Type B pancreatic cell (in vitro differentiated cells): ENCODE results near the gene RAI1. TPM values are rescaled to one million over a fixed set of nuclear protein-coding genes. Genes with fewer than 3 reads are reported as not detected.

Experiments used
- DNase-seq: peaks from one replicate; pipeline ENCODE4 v3.0.0; 2021; ENCODE audit warnings: mixed read lengths; ENCODE audit not compliant: unreplicated experiment; ENCODE audit errors: extremely low spot score
- H3K27ac Mint-ChIP-seq: 2 replicates; pipeline ENCODE4 v1.8.0; 2021; ENCODE audit warnings: mild to moderate bottlenecking, mixed read lengths
- H3K27me3 Mint-ChIP-seq: 2 replicates; pipeline ENCODE4 v1.8.0; 2021; ENCODE audit warnings: mixed read lengths
- H3K36me3 Mint-ChIP-seq: 2 replicates; pipeline ENCODE4 v1.8.0; 2021; ENCODE audit warnings: mixed read lengths
- H3K4me1 Mint-ChIP-seq: one replicate; pipeline ENCODE4 v1.8.0; 2021; ENCODE audit warnings: mixed read lengths; ENCODE audit not compliant: unreplicated experiment
- H3K4me3 Mint-ChIP-seq: 2 replicates; pipeline ENCODE4 v1.8.0; 2021; ENCODE audit warnings: mild to moderate bottlenecking, mixed read lengths
- H3K9me3 Mint-ChIP-seq: 2 replicates; pipeline ENCODE4 v1.8.0; 2021; ENCODE audit warnings: mixed read lengths
- total RNA-seq: library from RNA; stranded (reverse); gene quantifications from 2 replicates; pipeline ENCODE4 v1.2.1, GENCODE V29; 2021; ENCODE audit warnings: low replicate concordance
- TF ChIP-seq, protein P1 (sequence below): fragments of 200-600 bp; sonication (generic); conservative IDR thresholded peaks from 2 replicates; pipeline ENCODE4 v1.5.0; 2021; ENCODE audit warnings: antibody characterized with exemption, mild to moderate bottlenecking

RAI1 gene
- total RNA-seq, 1 donor from 2014 or later = 61.1 TPM

DNA sequence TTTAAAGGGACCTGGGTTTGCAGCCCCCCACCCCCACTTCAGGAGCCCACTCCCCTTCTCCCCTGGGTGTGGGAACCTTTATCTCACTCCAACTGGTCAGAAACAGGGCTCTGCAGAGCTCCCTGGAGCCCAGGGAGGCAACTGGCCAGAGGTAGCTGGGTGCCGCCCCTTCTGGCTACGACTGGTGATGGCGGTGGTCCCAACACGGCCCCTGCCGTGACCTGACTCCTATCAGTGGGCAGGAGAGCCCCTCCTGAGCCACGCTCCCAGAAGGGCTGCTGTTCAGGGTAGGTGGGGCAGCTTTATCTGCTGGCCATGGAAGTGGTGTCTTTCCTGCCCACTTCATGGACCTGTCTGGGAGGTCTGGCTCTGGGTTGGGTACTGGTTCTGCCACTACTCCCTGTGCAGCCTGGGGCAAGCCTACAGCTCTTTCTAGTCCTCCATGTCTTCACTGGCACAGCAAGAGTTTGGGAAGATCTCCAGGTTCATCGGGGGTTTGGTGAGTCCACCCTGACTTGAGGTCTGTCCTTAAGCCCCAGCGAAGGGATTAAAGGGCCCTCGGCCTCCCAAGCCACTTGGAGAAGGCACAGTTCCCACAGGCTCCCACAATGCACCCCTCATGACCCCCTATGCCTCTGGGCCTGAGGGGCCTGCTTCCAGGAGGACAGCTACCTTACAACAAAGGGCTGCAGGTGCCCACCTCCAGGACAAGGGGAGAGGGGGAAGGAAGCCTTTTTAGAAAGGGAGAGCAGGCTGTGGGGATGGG is 161.0 kb downstream of the RAI1 start:
- Mint-ChIP-seq H3K9me3 (no peaks in the 10 kb centered on the region), H3K27me3 (no peaks in the 10 kb centered on the region), H3K4me3 (no peak overlapping the region), H3K36me3 (no peaks in the 10 kb centered on the region), H3K4me1 (peaks cover 34% of the 10 kb centered on the region), H3K27ac (peak overlapping the region; percentile 95)
- TF ChIP-seq, protein P1, sequence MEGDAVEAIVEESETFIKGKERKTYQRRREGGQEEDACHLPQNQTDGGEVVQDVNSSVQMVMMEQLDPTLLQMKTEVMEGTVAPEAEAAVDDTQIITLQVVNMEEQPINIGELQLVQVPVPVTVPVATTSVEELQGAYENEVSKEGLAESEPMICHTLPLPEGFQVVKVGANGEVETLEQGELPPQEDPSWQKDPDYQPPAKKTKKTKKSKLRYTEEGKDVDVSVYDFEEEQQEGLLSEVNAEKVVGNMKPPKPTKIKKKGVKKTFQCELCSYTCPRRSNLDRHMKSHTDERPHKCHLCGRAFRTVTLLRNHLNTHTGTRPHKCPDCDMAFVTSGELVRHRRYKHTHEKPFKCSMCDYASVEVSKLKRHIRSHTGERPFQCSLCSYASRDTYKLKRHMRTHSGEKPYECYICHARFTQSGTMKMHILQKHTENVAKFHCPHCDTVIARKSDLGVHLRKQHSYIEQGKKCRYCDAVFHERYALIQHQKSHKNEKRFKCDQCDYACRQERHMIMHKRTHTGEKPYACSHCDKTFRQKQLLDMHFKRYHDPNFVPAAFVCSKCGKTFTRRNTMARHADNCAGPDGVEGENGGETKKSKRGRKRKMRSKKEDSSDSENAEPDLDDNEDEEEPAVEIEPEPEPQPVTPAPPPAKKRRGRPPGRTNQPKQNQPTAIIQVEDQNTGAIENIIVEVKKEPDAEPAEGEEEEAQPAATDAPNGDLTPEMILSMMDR = no peak
- no peak for DNase-seq

DNA sequence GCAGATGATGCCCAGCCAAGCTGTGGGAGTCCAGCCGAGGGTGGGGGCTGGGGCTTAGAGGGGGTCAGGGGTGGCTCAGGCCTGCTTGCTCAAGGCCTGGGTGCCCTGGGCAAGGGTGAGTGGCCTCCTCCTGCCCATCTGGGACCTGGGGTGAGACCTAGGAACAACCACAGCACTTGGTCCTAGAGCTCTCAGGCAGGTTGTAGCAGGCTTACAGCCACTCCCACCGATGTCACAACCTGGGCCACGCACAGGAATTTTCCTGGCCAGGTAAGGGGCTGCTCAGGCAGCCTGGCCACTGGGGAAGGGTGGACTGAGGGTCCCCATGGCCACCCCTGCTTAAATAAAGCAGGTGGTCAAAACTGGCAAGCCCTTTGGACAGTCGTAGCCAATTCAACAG is 161.8 kb downstream of the RAI1 start:
- no peak for DNase-seq
- Mint-ChIP-seq H3K27me3 (no peaks in the 10 kb centered on the region), H3K4me1 (peaks cover 28% of the 10 kb centered on the region), H3K27ac (peak overlapping the region; percentile 95), H3K9me3 (no peaks in the 10 kb centered on the region), H3K36me3 (no peaks in the 10 kb centered on the region), H3K4me3 (no peak overlapping the region)
- TF ChIP-seq, protein P1 = no peak

DNA sequence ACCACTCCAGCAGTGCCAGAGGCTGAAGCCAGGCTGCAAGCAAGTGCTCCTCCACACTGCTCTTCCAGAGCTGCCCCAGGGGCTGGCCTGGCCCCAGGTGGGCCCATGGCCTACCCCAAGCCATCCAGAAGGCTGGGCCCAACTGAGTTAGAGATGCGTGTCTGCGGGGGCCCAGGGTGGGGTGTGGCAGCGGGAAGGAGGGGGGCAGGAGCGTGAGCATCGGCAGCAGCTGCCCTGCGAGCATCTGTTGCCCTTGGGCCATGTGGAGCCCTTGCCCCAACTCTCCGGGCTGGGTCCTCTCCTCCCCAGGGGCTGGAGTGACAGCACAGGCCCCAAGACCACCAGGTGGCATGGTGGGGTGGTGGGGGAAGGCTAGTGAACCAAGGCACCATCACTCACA is 162.8 kb downstream of the RAI1 start:
- no peaks in the 10 kb centered on the region for H3K9me3 Mint-ChIP-seq
- no peak for DNase-seq
- no peak overlapping the region for H3K27ac Mint-ChIP-seq
- no peaks in the 10 kb centered on the region for H3K36me3 Mint-ChIP-seq
- H3K4me1 Mint-ChIP-seq = peaks cover 22% of the 10 kb centered on the region
- TF ChIP-seq, protein P1 = no peak
- no peaks in the 10 kb centered on the region for H3K27me3 Mint-ChIP-seq
- H3K4me3 Mint-ChIP-seq = no peak overlapping the region

DNA sequence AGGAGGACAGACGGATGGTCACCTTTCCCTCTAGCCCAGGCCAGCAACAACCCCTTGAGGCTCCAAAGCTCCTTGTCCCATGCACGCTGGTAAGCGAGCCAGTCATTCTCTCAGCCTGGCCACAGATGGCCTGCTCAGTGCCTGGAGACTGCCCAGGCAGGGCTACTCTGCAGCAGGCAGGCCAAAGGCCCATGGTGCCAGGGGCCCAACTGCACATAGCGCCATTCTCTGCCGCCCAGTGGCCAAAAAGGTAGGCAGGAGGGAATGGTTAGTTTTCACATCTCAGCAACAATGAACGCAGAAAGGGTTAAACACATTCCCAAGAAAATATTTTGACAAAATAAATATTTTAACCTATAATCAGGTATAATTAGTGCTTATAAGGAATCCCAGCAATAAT is 163.2 kb downstream of the RAI1 start:
- H3K4me3 Mint-ChIP-seq = no peak overlapping the region
- no peaks in the 10 kb centered on the region for H3K27me3 Mint-ChIP-seq
- DNase-seq = no peak
- H3K36me3 Mint-ChIP-seq = no peaks in the 10 kb centered on the region
- TF ChIP-seq, protein P1 = no peak
- H3K4me1 Mint-ChIP-seq = peaks cover 18% of the 10 kb centered on the region
- H3K9me3 Mint-ChIP-seq = no peaks in the 10 kb centered on the region
- H3K27ac Mint-ChIP-seq = no peak overlapping the region

DNA sequence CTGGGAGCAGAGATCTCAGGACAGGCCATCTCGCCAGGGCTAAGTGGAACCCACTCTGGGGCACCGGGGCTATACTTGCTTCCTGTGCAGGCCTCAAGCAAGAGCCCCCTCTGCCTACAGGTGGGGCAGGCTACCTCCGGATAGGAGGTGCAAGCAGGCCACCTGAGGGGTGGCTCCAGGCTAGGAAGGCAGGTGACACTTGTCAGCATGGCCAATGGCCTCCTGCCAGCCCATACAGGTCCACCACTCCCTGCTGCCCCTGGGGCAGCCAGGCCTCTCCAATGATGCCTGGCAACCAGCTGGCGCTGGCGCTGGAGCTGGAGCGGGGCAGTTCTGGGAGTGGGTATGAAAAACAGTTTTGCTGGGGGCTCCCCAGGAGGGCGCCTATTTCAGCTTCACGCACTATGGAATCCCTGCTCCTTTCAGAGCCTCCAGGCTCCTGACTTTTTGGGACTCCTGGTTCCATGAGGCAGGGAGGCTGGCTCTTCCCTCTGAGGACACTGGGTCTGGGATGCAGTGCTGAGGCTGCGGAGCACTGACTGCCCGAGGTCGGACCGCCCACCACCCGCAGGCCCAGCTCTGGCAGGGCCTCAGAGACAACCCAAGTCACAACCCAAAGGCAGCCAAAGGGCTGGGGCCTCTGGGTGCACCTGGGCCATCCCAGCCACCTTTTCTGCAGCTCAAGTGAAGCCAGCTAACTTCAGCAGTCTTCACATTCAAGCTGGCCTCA is 164.0 kb downstream of the RAI1 start:
- no peaks in the 10 kb centered on the region for H3K36me3 Mint-ChIP-seq
- peaks cover 20% of the 10 kb centered on the region for H3K4me1 Mint-ChIP-seq
- no peaks in the 10 kb centered on the region for H3K9me3 Mint-ChIP-seq
- H3K27ac Mint-ChIP-seq = no peak overlapping the region
- DNase-seq = no peak
- TF ChIP-seq, protein P1 = no peak
- H3K4me3 Mint-ChIP-seq = no peak overlapping the region
- no peaks in the 10 kb centered on the region for H3K27me3 Mint-ChIP-seq
